ENCODE results near the gene TMEM178A. TPM values are rescaled to one million over a fixed set of nuclear protein-coding genes. Genes with fewer than 3 reads are reported as not detected.
"Not testable (repeated sequence)": the region's sequence is repeated elsewhere in the genome, so short reads cannot be mapped to it uniquely, and the experiment has no call there.

TMEM178A gene
- total RNA-seq, 1 donor from 2014 or later, result 3.2 TPM

DNA sequence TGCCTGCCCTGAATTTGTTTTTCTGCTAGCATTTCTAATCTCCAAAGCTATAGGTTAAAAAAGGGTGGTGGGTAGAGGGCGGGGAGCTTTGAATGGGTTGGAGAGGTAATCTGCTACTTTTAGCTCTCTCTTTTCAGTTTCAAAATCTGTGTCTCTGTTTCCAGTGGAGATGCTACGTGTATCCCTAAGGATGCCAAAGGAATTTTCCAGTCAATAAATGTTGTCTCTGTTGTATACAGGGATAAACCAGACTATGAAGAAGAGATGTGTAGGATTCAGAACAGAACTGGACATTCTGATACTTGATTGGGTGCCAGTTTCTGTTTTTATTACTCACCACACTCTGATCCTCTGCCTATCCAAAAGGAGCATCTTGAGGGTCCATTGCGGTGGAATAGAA is 50.1 kb downstream of the TMEM178A start:
- DNase-seq, result no peak

DNA sequence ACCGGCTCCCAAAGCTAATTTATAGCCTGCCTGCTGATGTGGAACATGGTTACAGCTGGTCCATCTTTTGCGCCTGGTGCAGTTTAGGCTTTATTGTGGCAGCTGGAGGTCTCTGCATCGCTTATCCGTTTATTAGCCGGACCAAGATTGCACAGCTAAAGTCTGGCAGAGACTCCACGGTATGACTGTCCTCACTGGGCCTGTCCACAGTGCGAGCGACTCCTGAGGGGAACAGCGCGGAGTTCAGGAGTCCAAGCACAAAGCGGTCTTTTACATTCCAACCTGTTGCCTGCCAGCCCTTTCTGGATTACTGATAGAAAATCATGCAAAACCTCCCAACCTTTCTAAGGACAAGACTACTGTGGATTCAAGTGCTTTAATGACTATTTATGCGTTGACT is 51.4 kb downstream of the TMEM178A start:
- no peak for DNase-seq

DNA sequence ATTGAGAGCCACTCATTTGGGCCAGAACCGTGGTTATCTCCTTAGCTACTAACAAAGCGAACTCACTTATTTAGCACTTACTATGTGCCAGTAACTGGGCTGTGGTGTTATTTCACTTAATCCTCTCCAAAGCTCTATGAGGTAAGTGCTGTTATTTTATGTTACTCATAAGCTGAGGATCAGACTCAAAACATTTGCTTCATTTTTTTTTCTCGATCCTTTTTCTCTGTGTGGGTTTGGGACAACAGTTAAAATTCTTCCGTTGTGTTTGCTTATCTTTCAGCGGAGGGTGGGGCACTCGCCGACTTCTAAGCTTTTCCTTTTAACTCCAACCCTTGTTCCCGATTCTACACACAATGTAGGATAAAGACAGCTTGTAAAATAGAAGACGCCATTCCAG is 52.8 kb downstream of the TMEM178A start:
- DNase-seq, result no peak

DNA sequence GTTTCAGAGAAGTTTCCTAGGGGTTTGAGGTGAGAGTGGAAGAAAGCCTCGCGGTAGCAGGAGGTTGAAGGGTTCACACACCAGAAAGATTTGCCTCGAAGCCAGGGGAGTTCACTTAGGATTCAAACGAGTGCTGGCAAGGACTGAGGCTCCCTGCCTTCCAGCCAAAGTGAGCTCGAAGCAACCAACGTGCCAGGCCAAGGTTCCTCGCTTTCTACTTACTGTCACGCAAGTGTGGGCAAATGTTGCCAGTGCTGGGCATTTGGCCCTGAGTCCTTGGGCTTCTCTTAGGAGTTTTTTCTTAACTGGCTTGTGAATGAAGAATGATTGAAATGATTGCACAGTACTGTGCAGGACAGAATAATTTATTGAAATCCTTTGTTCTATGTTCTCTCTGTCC is 53.6 kb downstream of the TMEM178A start:
- DNase-seq, result no peak

DNA sequence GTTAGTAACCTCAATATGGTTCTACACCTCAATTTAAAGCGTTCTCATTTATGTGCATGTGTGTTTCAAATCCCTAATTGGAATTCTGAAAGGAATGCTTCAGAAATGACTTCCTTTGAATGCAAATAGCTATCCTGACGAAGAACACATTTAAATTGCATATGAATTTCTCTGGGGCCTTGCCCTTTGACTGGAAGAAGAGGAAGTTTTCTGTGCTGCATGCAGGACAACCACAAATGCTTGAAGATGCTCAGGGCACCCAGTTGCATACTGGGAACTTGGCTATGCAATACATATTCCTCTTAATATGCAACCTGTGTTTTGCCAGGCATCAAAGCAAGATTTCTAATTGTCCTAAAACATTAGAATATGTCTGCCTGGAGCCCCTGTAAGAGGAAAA is 55.3 kb downstream of the TMEM178A start:
- no peak for DNase-seq

DNA sequence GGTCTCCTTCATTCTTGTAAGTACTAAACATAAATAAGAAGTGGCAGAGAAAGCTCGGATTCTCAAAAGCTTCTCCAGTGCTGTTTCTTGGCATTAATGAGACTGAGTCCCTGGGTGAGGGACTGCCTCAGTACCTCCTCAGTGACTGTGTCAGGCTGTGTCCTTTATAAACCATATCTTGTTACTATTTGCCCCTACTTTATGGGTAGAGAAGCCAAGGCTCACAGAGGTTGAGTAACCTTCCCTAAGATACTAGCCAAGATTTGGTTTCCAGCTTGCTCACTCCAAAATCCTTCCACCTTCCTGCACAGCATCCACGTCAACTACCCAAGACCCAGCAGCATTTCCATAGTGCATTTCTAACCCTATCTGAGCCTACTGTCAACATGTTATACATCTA is 57.8 kb downstream of the TMEM178A start:
- DNase-seq, result no peak

DNA sequence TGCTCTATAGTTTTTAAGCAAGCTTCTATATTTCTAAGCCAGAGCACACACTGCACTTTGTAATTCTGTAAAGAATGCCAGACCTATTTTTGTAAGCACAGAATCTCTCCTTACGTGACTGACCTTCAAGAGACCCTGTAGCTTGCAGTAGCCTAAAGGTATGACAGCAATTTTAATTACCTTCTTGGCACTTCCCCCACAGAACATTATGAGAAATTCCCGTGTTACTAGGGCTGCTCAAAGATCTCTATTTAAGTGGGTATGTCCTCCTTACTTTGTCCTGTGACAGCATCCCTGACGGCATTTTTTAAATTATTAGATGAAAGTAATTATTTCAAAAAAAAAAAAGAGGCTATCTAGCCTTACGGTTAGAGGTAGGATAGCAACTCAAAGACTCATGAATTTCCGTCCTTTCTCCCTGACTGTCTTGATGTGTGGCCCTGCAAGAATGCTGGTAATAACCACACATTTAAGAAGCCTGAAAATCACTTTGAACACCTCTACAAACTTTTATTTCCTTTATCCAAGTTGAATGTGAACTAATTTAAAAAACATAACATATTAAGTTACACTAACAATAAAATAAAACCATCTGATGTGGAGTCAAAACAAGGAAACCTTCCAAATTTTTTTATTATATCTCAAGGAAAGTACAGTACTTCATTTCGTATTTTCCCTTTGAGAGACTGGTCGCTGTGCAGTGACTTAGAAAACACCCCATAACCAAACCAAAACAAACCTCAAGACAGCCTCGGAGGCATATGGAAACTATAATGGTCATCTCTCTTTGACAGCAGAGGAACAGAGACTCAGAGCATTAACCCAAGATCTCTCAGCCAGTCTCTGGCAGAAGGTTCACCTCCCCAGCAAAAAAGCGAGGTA is 58.5 kb downstream of the TMEM178A start:
- DNase-seq, result no peak

DNA sequence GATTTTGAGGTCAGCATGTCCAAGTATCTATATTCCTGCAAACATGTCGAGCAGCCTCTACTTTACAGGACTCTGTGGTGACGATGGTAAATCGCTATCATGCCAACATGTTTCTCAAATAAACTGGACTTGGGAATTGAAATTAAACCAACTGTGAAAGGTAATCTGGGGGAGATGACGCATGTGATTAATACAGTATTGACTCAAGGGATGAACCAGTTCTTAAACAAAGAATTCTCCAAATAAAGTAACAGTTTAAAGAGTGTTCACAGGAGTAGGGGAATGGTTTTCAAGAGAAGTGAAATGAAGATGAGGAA is 59.1 kb downstream of the TMEM178A start:
- DNase-seq, result no peak

DNA sequence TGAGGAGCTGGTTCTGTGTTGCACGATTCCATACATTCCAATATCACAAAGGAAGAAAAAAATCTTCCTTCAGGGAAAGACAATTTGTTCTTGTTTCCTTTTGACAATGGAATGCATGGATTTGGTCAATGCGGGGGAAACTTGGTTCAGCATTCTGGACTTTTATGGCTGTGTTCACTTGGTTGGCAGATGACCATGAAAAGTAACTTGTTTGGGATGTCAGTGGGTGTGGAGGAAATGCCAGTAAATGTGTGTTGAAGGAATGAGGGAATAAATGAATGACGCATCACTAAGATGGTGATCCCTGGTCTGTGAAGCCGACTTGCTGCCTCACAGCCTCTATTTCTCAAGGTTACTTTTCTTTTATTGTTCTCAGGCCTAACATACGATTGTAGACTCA is 59.7 kb downstream of the TMEM178A start:
- DNase-seq, result no peak

DNA sequence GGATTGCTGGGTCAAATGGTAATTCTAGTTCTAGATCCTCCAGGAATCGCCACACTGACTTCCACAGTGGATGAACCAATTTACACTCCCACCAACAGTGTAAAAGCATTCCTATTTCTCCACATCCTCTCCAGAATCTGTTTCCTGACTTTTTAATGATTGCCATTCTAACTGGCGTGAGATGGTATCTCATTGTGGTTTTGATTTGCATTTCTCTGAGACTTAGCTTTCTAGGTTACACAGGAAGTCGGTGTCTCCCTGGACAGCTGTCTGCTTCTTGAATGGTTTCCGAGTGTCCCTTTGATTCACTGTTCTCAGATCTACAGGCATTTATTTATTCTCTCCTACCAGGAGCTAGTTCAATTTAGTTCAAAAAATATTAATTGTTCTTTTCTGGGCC is 62.4 kb downstream of the TMEM178A start:
- not testable (repeated sequence) for DNase-seq

DNA sequence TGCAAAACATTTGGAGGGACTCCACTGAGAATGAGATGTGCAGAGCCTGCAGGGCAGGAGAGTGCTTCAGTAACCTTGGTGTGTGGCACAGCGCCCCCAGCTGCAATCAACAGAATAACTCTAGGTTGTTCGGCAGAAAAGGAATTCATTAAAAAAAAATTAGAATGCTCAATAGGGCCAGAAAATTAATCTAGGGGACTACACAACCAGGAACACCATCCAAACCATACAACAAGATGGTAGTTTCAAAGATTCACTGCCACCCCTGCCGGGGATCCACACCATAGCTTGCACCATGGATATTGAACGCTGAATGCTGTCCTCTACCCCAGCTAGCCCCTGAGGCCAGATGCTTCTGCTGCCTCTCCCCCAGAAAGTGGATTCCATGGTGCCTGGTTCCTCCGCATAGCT is 63.2 kb downstream of the TMEM178A start:
- no peak for DNase-seq

DNA sequence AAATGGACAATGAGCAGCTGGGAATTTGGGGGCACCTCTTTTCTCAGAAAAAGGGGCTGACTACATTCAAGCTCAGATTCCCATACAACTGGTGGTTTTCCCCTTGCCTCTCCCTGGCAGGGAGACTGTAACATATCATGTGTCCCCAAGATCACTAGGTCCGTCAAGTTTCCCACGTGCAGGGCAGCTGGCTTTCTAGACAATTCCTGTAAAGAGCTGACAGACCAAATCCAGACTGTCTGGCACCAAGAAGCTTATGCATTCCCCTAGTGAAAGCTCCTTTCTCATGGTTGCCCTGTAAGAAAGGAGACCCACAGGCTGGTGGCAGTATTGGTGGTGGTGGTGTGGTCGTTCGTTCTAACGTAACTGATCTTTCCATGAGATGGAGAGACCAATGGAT is 64.6 kb downstream of the TMEM178A start:
- no peak for DNase-seq

DNA sequence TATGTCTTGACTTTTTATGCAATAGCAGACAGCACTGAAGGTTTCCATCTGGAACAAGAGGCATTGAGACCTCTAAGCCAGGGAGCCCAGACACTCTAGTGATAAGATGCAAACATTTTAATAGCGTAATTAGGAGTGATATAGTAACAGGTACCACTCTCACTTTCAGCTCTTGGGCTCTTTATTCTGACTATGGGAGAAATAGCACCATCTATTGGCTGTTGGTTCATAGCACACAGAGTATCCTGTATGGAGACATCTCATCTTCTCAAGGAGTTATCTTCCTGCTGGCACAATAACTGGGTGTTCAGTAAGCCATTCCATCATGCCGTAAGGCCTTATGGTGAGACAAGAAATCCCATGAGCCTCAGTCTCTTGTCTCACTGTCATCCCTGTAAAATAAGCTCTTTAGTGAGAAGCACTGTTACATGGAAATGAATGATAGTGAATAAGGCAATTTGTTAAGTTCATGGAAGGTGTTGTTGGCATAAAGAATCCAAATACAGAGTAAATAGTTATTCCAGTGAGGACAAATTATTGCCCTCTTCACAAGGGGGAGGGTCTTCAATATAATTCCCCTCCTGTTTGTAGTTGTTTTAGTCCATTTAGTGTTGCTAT is 65.1 kb downstream of the TMEM178A start:
- DNase-seq, result no peak

DNA sequence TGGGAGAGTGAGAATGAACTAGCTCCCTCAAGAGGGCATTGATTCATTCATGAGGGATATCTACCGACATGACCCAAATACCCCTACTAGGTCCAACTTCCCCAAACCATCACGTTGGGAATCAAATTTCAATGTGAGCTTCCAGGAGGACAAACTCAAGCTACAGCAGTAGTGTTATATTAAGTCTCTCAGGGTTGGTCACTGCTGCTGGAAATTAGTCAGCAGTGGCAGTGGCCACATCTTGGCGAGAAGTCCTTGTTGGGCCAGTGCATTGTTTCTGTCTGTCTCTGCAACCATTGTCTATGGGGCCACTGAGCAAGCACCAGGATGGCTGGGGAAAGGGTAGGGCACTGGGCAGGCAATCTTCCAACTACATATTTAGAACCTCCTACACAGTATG is 65.8 kb downstream of the TMEM178A start:
- DNase-seq, result no peak

DNA sequence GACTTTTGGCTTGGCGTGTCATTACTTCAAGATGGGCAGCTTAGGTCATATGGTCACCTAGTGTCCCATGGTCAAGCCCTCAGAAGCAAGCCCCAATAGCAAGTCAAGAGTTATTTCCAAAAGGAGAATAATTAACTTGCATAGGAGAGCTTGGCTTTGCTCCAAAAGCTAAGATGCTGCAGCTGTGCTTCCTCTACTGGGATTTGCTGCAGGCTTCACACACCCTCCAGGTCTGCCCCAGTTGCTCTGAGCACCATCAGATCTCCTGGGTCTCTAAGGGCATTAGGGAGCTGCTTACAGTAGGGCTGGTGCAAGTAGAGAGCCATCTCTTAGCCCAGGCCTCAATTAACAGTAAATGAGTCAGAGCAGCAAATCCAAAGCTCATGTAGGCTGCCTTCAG is 66.8 kb downstream of the TMEM178A start:
- no peak for DNase-seq

DNA sequence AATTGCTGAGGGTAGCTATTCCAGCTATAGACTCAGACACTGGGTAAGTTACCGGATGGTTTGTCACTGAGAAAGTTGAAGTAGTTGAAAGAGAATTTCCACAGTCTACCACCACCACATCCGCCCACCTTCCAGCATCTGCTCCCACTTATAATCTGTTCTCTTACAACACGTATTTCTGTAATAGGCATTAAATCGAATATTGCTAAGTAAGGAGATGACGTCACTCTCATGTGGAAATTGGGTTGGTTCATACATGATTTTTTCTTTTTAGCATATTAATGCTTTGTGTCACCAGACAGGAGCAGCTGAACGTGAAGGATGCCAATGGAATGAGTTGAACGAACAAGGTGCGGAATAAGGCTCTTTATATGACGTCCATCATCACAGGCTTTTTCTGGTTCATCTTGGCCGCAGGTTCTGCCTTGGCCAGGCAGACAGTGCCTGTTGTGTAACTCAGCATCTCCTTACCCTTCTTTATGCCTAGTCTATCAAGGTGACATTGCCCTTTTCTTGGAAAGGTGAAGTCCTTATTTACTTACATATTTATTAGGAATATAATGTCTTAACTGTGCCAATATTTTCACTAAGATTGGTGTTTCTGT is 67.5 kb downstream of the TMEM178A start:
- DNase-seq, result no peak

DNA sequence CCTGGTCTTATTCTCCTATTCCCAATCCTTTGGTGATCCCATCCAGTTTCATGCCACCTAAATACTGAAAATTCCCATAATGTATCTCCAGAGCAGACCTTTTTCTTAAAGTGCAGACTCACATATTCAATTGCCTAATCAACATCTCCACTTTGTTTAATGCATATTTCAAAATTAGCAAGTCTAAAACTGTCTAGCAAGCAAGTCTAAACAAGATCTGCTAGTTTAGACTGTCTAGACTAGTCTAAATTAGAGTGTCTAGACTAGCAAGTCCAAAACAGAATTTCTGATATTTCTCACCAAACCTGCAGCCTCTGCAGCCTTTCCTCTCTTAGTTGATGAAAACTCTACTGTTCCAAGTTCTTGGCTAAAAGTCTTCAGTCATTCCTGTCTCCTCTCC is 68.7 kb downstream of the TMEM178A start:
- DNase-seq, result no peak

DNA sequence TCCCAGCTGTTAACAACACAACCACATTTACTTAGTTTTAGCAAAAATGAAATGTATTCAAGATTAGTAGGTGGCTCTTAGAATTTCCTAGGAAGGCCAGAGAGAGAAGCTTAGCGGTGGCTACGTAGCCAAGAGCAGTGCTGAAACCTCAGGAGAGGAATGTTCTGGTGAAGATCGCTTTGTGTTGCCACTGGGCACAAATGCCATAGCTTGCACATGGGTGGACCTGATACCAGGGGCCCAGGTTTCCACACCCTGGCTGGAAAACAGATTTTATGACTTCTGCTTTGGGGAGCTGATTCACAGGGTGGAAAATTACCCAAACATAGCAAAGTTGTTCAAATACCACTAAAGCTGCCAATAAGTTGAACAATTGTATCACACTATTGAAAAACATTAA is 69.9 kb downstream of the TMEM178A start:
- DNase-seq, result no peak

DNA sequence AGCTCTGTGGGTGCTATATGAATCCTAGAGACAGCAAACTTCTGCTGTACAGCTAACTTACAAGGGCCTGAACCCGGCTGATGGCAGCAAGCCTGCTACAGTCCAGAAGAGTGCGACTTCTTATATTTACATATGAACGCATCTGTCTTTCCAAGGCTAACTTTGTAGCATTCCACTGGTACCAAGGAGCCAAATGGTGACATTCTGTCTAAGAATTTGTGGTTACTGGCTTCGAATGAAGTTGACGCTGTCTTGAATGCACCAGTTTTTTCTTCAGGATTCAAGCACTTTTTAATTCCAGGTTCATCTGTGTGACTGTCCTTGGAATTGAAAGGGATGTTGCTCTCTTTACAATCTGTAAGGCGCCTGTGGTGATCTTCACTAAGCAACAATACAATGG is 70.9 kb downstream of the TMEM178A start:
- DNase-seq, result no peak

DNA sequence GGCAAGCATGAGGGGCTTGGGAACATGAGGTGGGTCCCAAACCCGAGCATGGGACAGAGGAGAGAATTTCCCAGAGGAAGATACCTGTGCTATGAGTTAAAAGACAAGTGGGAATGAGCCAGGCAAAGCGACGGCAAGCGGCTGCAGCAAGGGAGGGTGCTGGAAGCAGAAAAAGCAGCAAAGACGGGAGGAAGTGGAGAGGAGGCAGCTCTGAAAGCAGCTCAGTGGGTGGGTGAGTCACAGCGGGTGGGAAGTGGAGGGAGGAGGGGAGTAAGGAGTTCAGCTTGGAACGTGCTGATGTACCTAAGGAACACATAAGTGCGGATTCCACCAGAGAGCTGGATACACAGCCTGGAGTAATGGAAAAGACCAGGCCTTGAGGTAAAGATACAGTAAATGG is 71.9 kb downstream of the TMEM178A start:
- no peak for DNase-seq

DNA sequence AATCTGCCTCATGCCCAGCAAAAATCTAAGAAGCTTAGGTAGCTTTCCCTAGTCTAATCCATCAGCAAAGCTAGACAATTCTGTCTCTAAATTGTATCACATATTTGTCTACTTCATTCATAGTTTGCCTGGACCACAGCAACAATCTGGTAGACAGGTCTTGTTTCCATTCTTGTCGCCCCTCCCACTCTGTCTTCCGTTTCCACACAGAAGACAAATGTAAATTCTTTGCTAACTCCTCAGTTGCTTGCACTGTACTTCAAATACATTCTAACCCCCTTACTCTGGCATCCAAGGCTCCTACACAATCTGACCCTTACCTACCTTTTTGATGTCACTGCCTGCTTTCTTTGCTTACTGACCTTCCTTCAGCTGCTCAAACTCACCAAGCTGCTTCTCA is 73.2 kb downstream of the TMEM178A start:
- DNase-seq, result no peak

DNA sequence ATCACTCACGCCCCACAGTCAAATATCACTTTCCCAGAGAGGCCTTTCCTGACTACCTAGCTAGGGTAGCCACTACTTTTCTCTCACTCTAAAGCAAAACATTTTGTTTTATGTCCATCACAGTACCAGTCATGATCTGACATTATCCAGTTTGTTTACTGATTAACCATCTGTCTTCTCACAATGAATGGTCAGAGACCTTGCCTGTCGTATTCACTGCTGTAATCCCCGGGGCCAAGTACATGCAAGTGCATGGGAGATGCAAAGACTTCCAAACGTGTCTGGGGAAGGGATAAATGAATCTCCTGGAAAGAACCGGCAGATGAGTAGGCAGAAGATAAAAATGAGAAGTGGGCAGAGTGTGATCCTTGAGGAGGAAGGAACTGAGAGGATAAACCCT is 73.7 kb downstream of the TMEM178A start:
- no peak for DNase-seq

DNA sequence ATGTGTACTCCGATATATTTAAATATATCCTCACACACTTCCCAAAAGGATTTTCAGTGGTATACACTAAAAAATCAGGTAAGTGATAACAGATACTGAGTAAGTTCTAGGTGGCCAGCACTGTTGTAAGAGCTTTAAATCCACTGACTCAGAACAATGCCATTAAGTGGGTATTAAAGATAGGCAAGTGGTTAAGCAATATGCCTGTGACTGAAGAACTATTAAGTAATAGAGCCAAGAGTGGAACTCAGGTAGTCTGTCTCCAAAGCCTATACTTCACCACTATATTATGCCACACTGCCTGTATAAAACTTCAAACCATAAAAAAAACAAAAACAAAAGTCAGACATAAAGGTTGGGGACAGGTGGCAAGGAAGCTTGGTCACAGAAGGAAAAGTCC is 76.2 kb downstream of the TMEM178A start:
- no peak for DNase-seq

DNA sequence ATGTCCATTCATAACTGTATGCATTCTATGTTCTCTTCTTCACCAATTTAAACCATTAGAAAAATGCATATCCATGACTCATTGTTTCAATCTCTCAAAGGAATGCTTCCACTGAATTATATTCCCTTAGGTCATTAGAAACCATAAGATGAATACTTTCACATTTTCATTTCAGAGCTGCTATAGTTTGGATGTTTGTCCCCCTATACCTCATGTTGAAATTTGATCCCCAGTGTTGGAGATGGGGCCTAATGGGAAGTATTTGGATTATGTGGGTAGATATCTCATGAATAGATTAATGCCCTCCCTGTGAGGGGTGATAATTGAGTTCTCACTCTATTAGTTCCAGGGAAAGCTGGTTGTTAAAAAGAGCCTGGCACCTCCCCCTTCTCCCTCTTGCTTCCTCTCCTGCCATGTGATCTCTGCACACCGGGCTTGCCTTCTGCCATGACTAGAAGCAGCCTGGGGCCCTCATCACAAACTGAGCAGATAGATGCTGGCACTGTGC is 77.6 kb downstream of the TMEM178A start:
- no peak for DNase-seq
